NB4 (cell line): ENCODE results near the gene HS3ST4.
A peak's percentile ranks its signal among the peaks of the same experiment; 100 is the strongest.

ENCODE experiments used
- DNase-seq: peaks from one replicate; pipeline ENCODE4 v3.0.0; 2010; ENCODE audit warnings: low read depth
- H3K4me3 ChIP-seq: one replicate; pipeline ENCODE4 v1.5.1; 2011; ENCODE audit warnings: mild to moderate bottlenecking, low read depth, low read length, moderate library complexity
- CTCF ChIP-seq: IDR thresholded peaks from one replicate; pipeline ENCODE4 v1.5.1; 2012; ENCODE audit warnings: low read depth, low read length
- MAX ChIP-seq: IDR thresholded peaks from 2 replicates; pipeline ENCODE4 v1.6.1; 2011; ENCODE audit warnings: low read depth, low read length
- MYC ChIP-seq: IDR thresholded peaks from 2 replicates; pipeline ENCODE4 v1.6.1; 2011; ENCODE audit warnings: low read depth, low read length
- POLR2A ChIP-seq: IDR thresholded peaks from 2 replicates; pipeline ENCODE4 v1.6.1; 2011; ENCODE audit warnings: mild to moderate bottlenecking; ENCODE audit not compliant: insufficient read length; ENCODE audit errors: extremely low read depth

HS3ST4 gene

GRCh38 chr16:25735645-25736044 lies 43.9 kb downstream of the HS3ST4 start:
- TF ChIP-seq MYC: no peak
- TF ChIP-seq MAX: no peak
- TF ChIP-seq CTCF: no peak
- TF ChIP-seq POLR2A: no peak
- no peak for DNase-seq
- H3K4me3 ChIP-seq: no peak overlapping the region

GRCh38 chr16:25747160-25747758 lies 55.5 kb downstream of the HS3ST4 start:
- no peak for TF ChIP-seq MYC
- H3K4me3 ChIP-seq: no peak overlapping the region
- DNase-seq: peak; percentile 26

GRCh38 chr16:25748092-25748654 lies 56.4 kb downstream of the HS3ST4 start:
- TF ChIP-seq MYC: no peak
- no peak for TF ChIP-seq POLR2A
- TF ChIP-seq MAX: no peak
- TF ChIP-seq CTCF: no peak
- no peak overlapping the region for H3K4me3 ChIP-seq
- DNase-seq: no peak

- DNase-seq: no peak
- no peak for TF ChIP-seq POLR2A
- TF ChIP-seq MAX: no peak
- TF ChIP-seq CTCF: no peak
- no peak overlapping the region for H3K4me3 ChIP-seq
These were observed 58.9 kb downstream of the HS3ST4 start for GRCh38 chr16:25750488-25751216.

GRCh38 chr16:25751230-25751835 lies 59.6 kb downstream of the HS3ST4 start:
- no peak overlapping the region for H3K4me3 ChIP-seq
- no peak for DNase-seq
- TF ChIP-seq MYC: no peak
- no peak for TF ChIP-seq MAX
- no peak for TF ChIP-seq CTCF
- TF ChIP-seq POLR2A: no peak

- no peak for TF ChIP-seq CTCF
- TF ChIP-seq MYC: no peak
- no peak for TF ChIP-seq MAX
- no peak for TF ChIP-seq POLR2A
- DNase-seq: no peak
These were observed 72.7 kb downstream of the HS3ST4 start for GRCh38 chr16:25764466-25764865.

More at GRCh38 chr16:25764466-25764865, 72.7 kb downstream of the HS3ST4 start:
- H3K4me3 ChIP-seq: no peak overlapping the region
